ENCODE measurements around the gene SLC25A44.

Gene SLC25A44

DNA sequence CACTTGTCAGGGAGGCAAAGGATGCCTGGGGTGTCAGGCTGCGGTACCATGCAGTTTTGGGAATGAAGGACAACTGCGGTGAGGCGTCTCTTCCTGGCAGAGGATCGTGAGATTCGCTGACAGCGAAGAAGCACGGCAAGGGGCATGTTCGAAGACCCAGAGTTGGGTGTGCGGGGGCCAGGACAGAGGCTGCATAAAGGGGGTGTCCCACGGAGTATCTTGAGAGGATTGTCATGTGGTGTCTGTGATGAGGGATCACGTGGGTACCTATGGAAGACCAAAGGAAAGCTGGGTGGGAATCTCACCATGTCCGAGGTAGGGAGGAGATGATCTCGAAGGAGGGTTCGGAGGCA lies 372 bp downstream of the SLC25A44 start:
- DNase-seq (ENCODE audit: low read depth), result no peak
- TF ChIP-seq, protein P1, sequence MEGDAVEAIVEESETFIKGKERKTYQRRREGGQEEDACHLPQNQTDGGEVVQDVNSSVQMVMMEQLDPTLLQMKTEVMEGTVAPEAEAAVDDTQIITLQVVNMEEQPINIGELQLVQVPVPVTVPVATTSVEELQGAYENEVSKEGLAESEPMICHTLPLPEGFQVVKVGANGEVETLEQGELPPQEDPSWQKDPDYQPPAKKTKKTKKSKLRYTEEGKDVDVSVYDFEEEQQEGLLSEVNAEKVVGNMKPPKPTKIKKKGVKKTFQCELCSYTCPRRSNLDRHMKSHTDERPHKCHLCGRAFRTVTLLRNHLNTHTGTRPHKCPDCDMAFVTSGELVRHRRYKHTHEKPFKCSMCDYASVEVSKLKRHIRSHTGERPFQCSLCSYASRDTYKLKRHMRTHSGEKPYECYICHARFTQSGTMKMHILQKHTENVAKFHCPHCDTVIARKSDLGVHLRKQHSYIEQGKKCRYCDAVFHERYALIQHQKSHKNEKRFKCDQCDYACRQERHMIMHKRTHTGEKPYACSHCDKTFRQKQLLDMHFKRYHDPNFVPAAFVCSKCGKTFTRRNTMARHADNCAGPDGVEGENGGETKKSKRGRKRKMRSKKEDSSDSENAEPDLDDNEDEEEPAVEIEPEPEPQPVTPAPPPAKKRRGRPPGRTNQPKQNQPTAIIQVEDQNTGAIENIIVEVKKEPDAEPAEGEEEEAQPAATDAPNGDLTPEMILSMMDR (IDR thresholded peaks at IDR 0.05; ENCODE audit: control insufficient read depth, insufficient read depth, low read depth, low read length, missing control alignments), result no peak
- H3K4me3 ChIP-seq (ENCODE audit: control insufficient read depth, low read depth, low read length), result peak overlapping the region; percentile 90

DNA sequence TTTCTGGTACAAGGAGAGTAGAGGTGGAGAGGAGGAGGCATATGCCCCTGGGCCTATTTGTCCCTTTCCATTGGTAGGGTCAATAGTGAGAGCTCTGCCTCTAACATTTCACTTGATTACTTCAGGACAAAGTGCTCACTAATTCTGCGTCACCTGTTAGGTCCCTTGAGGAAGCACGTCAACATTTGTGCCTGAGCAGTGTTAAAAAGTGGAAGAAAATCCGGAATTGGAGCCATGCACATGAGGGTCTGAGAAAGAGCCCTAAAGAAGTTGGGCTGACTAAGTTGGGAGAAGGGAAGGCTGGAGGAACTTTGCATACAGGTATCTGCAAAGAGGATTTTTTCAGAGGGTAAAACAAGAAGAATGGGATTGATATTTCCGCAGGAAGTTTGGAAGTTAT lies 1.9 kb downstream of the SLC25A44 start:
- no peak overlapping the region for H3K4me3 ChIP-seq (ENCODE audit: control insufficient read depth, low read depth, low read length)
- DNase-seq (ENCODE audit: low read depth), result no peak
- TF ChIP-seq, protein P1 (IDR thresholded peaks at IDR 0.05; ENCODE audit: control insufficient read depth, insufficient read depth, low read depth, low read length, missing control alignments), result no peak

DNA sequence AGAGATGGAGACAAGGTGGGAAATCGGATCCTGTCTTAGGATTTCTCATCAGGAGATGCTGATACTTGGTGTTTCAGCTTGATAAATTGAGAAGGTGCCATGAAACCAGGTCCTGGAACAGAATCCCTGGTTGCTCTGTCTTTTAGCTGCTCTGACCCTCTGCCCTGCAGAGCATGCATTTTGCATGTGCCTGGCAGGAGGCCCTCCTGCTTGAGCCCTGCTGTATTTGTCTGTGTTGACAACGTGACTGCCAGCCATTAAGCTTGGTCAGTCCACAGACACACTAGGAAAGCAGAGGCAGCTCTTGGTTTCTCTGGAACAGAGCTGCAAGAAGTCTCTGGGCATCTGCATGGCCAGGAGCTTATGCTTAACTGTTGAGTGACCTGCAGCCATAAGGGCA lies 2.5 kb downstream of the SLC25A44 start:
- no peak for DNase-seq (ENCODE audit: low read depth)
- TF ChIP-seq, protein P1 (IDR thresholded peaks at IDR 0.05; ENCODE audit: control insufficient read depth, insufficient read depth, low read depth, low read length, missing control alignments), result no peak
- H3K4me3 ChIP-seq (ENCODE audit: control insufficient read depth, low read depth, low read length), result no peak overlapping the region

DNA sequence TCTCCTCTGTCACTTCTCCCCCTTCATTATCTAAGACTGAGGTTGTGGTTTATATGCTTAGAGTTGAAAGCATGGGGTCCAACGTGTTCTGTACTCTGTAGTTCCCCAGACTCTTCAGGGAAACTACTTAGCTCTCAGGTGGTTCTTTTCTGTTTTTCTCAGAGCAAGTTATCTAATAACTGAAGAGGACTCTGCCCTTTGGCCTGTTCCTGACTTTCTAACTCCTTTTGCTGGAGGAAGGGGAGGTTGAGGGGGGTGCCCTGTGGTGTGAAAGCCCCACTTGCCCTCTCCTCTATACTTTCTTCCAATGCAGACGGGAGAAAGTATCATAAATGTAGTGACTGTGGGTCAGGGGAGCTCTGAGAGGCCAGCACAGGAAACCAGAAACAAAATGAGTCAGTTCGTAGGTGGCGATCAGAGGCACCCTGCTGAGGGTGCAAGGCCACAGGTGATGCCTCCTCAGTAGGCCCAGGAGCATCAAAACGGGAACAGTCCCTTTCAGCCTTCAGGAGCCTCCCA lies 5.0 kb downstream of the SLC25A44 start:
- no peak overlapping the region for H3K4me3 ChIP-seq (ENCODE audit: control insufficient read depth, low read depth, low read length)
- no peak for DNase-seq (ENCODE audit: low read depth)
- TF ChIP-seq, protein P1 (IDR thresholded peaks at IDR 0.05; ENCODE audit: control insufficient read depth, insufficient read depth, low read depth, low read length, missing control alignments), result no peak

DNA sequence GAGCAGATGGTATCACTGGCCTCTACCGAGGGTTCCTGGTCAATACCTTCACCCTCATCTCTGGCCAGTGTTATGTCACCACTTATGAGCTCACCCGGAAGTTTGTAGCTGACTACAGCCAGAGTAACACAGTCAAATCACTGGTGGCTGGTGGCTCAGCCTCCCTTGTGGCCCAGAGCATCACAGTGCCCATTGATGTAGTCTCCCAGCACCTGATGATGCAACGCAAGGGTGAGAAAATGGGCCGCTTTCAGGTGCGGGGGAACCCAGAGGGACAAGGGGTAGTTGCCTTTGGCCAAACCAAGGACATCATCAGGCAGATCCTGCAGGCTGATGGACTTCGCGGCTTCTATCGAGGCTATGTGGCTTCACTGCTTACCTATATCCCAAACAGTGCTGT lies 6.1 kb downstream of the SLC25A44 start:
- TF ChIP-seq, protein P1 (IDR thresholded peaks at IDR 0.05; ENCODE audit: control insufficient read depth, insufficient read depth, low read depth, low read length, missing control alignments), result no peak
- DNase-seq (ENCODE audit: low read depth), result no peak
- no peak overlapping the region for H3K4me3 ChIP-seq (ENCODE audit: control insufficient read depth, low read depth, low read length)

DNA sequence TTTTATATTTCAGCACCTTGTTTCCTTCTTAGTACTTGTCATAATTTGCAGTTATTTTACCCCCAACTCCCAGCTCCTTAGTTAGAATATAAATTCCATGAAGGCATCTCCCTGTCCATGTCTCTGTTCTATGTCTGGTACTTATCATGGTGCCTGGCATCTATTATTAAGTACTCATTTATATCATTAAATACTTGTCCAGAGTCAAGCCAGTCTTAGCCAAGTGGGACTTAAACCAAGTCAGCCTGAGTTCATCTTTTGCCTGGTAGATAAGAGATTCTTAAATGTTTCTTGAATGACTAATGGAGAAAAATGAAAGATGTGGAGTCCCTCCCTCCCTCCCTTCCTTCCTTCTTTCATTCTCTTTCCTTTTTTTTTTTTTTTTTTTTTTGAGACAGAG lies 9.4 kb downstream of the SLC25A44 start:
- TF ChIP-seq, protein P1 (IDR thresholded peaks at IDR 0.05; ENCODE audit: control insufficient read depth, insufficient read depth, low read depth, low read length, missing control alignments), result no peak
- no peak for DNase-seq (ENCODE audit: low read depth)
- no peak overlapping the region for H3K4me3 ChIP-seq (ENCODE audit: control insufficient read depth, low read depth, low read length)

DNA sequence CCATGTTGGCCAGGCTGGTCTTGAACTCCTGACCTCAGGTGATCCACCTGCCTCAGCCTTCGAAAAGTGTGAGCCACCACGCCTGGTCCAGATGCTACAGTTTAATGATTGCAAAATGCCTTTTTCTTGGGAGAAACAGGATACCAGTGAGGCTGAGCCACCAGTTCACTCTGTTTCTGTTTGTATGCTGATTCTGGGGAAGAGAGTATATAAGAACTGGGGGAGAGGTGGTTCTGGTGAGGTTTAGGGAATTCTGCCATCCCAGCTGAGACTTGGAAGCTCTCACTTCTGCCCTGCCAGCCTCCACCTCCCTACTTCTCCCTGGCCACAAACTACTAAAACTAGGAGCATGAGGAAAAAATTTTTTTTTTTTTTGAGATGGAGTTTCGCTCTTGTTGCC lies 10.8 kb downstream of the SLC25A44 start:
- no peak for DNase-seq (ENCODE audit: low read depth)
- H3K4me3 ChIP-seq (ENCODE audit: control insufficient read depth, low read depth, low read length), result no peak overlapping the region
- TF ChIP-seq, protein P1 (IDR thresholded peaks at IDR 0.05; ENCODE audit: control insufficient read depth, insufficient read depth, low read depth, low read length, missing control alignments), result no peak

Data from AG09309 (cell line).